ENCODE measurements around the gene UGT1A8.

DNA sequence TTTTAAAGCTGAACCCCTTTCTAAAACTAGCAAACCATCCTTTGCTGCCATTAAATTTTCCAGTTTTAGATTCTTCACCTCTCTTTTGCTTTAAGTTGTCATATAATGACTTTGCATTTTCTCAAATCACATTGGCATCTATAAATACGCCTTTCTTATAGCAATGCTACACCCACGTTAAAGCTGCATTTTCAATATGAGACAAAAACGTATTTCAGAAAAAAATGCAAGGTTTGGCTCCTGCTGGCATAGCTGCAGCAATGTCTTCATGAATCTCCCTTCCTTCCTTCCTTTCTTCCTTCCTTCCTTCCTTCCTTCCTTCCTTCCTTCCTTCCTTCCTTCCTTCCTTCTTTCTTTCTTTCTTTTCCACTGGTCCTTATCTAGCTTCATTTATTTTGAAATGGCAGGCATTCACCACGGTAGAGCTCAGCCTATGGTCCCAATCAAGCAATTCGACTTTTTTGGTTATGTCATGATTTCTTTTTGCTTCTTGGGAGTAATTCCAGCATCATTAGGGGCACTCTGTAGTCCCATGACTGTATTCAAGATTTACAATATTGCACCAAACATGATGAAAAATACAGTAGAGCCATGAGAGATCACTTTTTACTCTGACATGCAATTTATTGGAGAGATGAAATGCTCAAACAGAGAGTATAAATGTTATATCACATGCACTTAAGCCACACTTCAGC is 10.0 kb downstream of the UGT1A8 start:
- TF ChIP-seq, protein P1, sequence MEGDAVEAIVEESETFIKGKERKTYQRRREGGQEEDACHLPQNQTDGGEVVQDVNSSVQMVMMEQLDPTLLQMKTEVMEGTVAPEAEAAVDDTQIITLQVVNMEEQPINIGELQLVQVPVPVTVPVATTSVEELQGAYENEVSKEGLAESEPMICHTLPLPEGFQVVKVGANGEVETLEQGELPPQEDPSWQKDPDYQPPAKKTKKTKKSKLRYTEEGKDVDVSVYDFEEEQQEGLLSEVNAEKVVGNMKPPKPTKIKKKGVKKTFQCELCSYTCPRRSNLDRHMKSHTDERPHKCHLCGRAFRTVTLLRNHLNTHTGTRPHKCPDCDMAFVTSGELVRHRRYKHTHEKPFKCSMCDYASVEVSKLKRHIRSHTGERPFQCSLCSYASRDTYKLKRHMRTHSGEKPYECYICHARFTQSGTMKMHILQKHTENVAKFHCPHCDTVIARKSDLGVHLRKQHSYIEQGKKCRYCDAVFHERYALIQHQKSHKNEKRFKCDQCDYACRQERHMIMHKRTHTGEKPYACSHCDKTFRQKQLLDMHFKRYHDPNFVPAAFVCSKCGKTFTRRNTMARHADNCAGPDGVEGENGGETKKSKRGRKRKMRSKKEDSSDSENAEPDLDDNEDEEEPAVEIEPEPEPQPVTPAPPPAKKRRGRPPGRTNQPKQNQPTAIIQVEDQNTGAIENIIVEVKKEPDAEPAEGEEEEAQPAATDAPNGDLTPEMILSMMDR (IDR thresholded peaks at IDR 0.05; ENCODE audit: poor library complexity): no peak
- TF ChIP-seq EZH2 (IDR thresholded peaks at IDR 0.05; ENCODE audit: borderline replicate concordance) (no peak), EZH2phosphoT487 (IDR thresholded peaks at IDR 0.05; ENCODE audit: low read depth, severe bottlenecking, unreplicated experiment) (no peak)

Data from hepatocyte (in vitro differentiated cells).